Adrenal gland (tissue), 5 donors: ENCODE measurements around the gene TTLL10.

Experiments used
- CTCF ChIP-seq, 6 experiments: fragments of 450-650 bp in 4 of 6; fragments of 200-600 bp in 2 of 6; sonication (generic) in 1 of 6; IDR thresholded peaks; 1 replicate in 5 of 6; 2 replicates in 1 of 6; pipeline versions ENCODE4 v1.5.1 to v1.8.0; 2016 to 2021; ENCODE audit warnings: antibody characterized with exemption in 6 of 6, mild to moderate bottlenecking in 2 of 6, moderate library complexity in 1 of 6
- POLR2A ChIP-seq, 2 donors: fragments of 450-650 bp; IDR thresholded peaks; one replicate each; pipeline ENCODE4 v1.6.1; 2017; ENCODE audit warnings: antibody characterized with exemption in 2 of 2, mild to moderate bottlenecking in 2 of 2, moderate library complexity in 1 of 2
- donor health status: DM: no; HTN: no; CAD: no.

- TF ChIP-seq POLR2A (IDR thresholded peaks at IDR 0.05), result no peak
- no peak for TF ChIP-seq CTCF (IDR thresholded peaks at IDR 0.05)
Measured at GRCh38 chr1:1137256-1138045, 36.2 kb upstream of the TTLL10 start.
